ENCODE measurements around the gene SRRM1.
"Not testable (repeated sequence)": the region's sequence is repeated elsewhere in the genome, so short reads cannot be mapped to it uniquely, and the experiment has no call there.

SRRM1 gene

GRCh38 chr1:24722073-24723035, 79.3 kb downstream of the SRRM1 start:
- DNase-seq = not testable (repeated sequence)

Measured in NCI-H526 treated with DMSO at 0.1 percent for 48 hours (cell line).